C4-2B (cell line): ENCODE data around the gene CNIH2.

Experiments
- H3K27ac ChIP-seq: fragments of 450-650 bp; 2 replicates; pipeline ENCODE4 v1.5.1; 2017
- CTCF ChIP-seq: fragments of 450-650 bp; conservative IDR thresholded peaks from 2 replicates; pipeline ENCODE4 v1.5.1; 2017; ENCODE audit warnings: mild to moderate bottlenecking
- ZFX ChIP-seq: fragments of 450-650 bp; IDR thresholded peaks from 2 replicates; pipeline ENCODE4 v1.6.1; 2017

Gene CNIH2

DNA sequence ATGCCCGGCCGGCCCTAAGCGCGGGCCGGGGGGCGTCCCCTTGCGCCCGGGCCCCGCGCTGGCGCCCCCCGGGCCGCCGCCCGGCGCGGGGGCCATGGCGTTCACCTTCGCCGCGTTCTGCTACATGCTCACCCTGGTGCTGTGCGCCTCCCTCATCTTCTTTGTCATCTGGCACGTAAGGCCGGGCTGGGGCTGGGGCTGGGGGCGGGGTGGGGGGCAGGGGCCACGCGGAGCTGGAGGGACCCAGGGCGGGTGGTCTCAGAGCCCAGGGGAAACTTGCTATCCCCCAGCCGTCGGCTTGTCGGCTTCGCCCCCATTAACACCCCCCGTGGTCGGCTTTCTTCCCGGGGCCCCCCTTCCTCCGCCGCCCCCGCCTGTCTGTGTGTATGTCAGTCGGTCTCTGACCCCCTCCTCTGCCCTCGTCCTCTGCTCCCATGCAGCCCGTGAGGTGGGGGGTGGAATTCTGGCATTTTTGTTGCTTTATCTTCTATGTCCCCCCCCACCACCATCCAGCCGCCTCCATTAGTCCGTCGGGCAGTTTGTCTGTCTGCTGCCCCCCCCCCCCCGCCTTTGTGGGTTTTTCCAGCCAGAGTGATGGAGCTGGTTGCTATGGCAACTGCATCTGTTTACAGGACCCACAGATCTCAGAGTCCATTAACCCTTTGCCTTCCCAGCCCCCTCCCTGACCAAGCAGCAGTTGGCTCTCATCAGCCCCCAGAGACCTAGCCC lies 552 bp downstream of the CNIH2 start:
- no peak overlapping the region; the same call in 1 of the 2 replicates for H3K27ac ChIP-seq

DNA sequence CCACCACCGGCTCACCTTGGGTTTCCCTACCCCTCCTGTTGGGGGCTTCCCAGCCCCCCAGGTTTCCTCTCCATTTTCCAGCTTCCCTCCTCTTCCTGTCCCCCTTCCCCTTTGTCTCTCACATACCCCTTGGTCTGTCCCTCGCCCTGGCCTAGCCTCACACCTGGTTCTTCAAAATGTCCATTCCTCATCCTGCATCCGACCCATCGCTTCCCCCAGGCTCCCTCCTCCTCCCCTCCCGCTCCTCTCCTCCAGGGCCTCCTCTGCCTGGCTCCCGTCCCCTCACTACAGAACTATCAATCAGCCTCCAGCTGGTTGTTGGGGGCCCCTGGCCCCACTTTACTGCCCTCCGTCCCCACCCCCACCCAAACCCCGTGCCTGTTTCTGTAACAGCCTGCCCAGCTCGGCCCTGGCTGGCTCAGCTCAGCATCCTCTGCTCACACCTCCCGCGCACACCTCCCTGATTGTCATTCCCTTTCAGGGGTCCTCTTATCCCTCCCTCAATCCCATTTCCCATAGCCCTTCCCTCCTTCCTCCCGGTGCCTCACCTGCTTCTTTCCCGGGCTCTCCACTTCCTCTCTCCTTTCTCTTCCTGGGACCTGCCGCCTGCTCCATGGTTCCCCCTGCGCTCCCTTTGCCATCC lies 1.2 kb downstream of the CNIH2 start:
- no peak overlapping the region for H3K27ac ChIP-seq
- TF ChIP-seq ZFX: no peak
- no peak for TF ChIP-seq CTCF

More for the DNA sequence above, 552 bp downstream of the CNIH2 start:
- TF ChIP-seq CTCF: no peak

DNA sequence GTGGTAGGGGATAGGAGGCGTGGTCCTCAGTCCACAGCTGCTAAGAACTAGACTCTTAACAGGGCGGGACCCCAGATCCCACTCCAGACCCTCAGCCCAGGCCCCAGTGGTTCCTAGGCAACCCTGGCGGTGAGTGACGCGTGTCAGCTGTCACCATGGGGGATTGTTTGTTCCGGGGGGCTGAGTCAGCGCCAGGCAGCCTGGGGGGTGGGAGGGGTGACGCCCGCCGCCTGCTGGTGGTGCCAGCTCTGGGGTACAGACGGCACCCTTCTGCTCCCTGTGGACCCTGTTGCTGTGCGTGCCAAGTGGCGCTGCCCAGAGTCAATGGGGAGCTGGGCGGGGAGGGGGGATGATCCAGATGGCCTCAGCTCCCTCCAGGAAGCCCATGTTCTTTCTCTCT lies 2.5 kb downstream of the CNIH2 start:
- TF ChIP-seq ZFX (no peak), CTCF (no peak)

DNA sequence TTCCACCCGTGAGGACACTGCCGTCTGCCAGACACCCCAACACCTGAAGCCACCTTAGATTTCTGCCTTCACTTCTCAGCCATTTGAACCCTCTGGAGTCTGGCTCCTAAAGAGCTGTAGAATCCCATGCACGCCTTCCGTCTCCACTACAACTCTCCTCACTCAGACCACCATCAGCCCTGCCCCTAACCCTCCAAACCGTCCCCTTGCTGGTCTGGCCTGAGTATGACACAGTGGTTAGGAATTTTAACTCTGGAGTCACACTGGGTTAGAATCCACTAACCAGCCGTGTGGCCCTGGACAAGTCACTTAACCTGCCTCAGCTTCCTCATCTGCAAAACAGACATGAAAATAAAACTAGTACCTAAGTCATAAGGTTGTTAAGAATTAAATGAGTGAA lies 3.0 kb downstream of the CNIH2 start:
- TF ChIP-seq ZFX (no peak), CTCF (no peak)

More for the DNA sequence above, 2.5 kb downstream of the CNIH2 start:
- no peak overlapping the region for H3K27ac ChIP-seq

DNA sequence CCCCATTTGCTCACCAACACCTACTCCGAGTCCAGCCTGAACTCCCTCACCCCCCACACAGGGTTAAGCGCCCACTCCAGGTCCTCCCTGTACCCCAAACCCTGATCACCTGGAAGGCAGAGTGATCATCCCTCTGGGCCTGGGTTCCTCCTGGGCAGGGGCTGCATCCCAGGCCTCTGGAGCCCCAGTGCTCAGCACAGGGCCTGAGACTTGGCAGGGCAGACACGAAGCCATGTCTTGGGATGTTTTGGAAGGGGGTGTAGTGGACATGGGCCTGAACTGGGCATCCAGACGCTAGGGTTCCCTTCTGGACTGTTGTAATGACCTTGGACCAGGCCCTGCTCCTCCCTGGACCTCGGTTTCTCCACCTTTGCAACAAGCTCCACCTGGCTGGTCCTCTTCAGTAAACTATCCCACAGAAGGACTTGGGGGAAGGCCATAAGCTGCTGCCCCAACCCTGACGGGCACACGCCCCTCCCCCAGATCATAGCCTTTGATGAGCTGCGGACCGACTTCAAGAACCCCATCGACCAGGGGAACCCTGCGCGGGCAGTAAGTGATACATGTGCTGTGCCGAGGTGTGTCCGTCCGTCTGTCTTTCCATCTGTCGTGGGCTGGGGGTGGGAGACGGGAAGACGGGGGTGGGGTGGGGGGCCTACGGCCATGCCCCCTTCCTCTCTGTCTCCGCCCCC lies 3.9 kb downstream of the CNIH2 start:
- TF ChIP-seq ZFX (no peak), CTCF (no peak)
- H3K27ac ChIP-seq: no peak overlapping the region

More for the DNA sequence above, 3.0 kb downstream of the CNIH2 start:
- H3K27ac ChIP-seq: no peak overlapping the region

GRCh38 chr11:66282468-66283455 lies 4.8 kb downstream of the CNIH2 start:
- no peak overlapping the region for H3K27ac ChIP-seq
- TF ChIP-seq CTCF: peak; percentile 98
- TF ChIP-seq ZFX: no peak
